Right ventricle myocardium inferior (tissue), 1 donor: ENCODE data around the gene SLC25A21. TPM values are rescaled to one million over a fixed set of nuclear protein-coding genes. Genes with fewer than 3 reads are reported as not detected.
"Not testable (repeated sequence)": the region's sequence is repeated elsewhere in the genome, so short reads cannot be mapped to it uniquely, and the experiment has no call there.

Experiments
- ATAC-seq: fragments of 200-7000 bp; cut with Tn5 transposase; one replicate; pipeline ENCODE4 v1.9.1; 2020; ENCODE audit warnings: mild to moderate bottlenecking, moderate library complexity
- DNase-seq: peaks from one replicate; pipeline ENCODE4 v3.0.0; 2021; ENCODE audit errors: missing footprints
- intact Hi-C: fragments of 100-400 bp; cut with DNase I; formaldehyde crosslinking; loops from one replicate; pipeline ENCODE4 v1.11.0; 2022
- total RNA-seq: library from RNA; stranded (reverse); fragmentation: NEBNext Ultra II Directional; extraction: Animal tissue kit (Norgen Biotek cat#: 25700); gene quantifications from one replicate; pipeline ENCODE4 v1.2.1, GENCODE V29; 2021
- donor health status: DM: no; HTN: yes; CAD: no; lungs with severe emphysema.

SLC25A21 gene
- total RNA-seq, 1 donor from 2014 or later: 0.76 TPM

GRCh38 chr14:37187840-37188577 is 15.6 kb upstream of the SLC25A21 start:
- DNase-seq, intact Hi-C loops, ATAC-seq: not testable (repeated sequence)

- ATAC-seq: no peak
- DNase-seq: no peak
- intact Hi-C loops: no loop called here
These were observed 14.9 kb upstream of the SLC25A21 start for GRCh38 chr14:37187294-37187693.

DNA sequence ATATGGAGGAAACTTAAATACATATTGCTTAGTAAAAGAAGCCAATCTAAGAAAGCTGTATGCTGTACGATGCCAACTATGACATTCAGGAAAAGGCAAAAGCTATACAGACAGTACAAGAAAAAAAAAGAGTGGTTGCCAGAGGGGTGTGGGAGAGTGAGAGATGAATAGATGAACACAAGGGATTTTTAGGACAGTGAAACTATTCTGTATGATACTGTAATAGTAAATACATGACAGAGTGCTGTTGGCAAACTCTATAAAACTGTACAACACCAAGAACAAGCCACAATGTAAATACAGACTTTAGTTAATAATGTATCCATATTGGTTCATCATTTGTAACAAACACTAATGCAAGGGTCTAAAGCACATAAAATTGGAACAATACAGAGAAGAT is 14.5 kb upstream of the SLC25A21 start:
- intact Hi-C loops: no loop called here
- no peak for ATAC-seq

DNA sequence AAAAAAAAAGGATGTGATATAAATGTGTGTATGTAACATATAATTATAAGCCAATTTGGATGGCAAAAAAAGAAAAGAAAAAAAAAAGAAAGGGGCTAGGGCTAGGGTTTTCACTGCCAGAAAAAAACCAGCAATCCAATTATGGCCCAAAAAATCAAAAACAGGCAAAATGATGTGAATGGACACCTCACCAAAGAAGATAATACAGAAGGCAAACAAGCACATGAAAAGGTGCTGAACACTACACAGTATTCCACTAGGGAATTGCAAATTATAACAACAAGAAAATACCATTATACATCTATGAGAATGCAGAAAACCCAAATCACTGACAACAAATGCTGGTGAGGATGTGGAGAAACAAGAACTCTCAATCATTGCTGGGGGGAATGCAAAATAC is 13.3 kb upstream of the SLC25A21 start:
- DNase-seq (no peak), ATAC-seq (no peak)
- intact Hi-C loops: no loop called here

More for the DNA sequence above, 14.5 kb upstream of the SLC25A21 start:
- DNase-seq: no peak

DNA sequence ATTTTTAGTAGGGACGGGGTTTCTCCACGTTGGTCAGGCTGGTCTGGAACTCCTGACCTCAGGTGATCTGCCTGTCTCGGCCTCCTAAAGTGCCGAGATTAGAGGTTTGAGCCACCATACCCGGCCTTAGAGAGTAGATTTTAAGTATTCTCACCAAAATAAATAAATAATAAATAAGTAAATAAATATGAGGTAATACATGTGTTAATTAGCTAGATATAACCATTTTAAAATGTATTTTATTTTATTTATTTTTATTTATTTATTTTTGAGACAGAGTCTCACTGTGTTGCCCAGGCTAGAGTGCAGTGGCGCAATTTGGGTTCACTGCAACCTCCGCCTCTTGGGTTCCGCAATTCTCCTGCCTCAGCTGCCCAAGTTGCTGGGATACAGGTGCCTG is 12.1 kb upstream of the SLC25A21 start:
- intact Hi-C loops, ATAC-seq, DNase-seq: not testable (repeated sequence)

GRCh38 chr14:37181441-37181840 is 9.0 kb upstream of the SLC25A21 start:
- DNase-seq (no peak), ATAC-seq (no peak)
- intact Hi-C loops: no loop called here

DNA sequence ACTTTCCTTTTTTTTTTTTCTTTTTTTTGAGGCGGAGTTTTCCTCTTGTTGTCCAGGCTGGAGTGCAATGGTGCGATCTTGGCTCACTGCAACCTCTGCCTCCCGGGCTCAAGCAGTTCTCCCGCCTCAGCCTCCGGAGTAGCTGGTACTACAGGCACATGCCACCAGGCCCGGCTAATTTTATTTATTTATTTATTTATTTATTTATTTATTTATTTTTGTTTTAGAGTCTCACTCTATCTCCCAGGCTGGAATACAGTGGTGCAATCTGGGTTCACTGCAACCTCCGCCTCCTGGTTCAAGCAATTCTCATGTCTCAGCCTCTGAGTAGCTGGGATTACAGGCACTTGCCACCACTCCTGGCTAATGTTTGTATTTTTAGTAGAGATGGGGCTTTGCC is 8.5 kb upstream of the SLC25A21 start:
- intact Hi-C loops, DNase-seq, ATAC-seq: not testable (repeated sequence)

DNA sequence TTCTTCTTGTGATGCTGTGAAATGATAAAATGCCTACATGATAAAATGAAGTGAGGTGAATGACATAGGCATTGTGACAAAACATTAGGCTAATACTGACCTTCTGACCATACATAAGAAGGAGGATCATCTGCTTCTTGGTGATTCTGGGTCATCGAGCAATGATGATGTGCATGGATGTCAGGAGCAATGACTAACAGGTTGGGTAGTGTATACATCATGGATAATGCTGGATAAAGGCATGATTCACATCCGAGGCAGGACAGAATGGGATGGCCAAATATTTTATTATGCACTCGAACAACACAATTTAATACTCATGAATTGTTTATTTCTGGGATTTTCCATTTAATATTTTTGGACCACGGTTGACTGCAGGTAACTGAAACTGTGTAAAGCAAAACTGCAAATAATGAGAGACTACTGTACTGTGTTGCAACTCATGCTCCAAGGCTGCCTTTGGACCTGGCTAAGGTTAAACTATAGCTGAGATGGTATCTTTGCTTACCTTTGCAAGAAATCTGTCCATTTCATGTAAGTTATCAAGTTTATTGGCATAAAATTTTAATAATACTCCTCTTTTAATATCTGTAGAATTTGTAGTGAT is 7.6 kb upstream of the SLC25A21 start:
- intact Hi-C loops: no loop called here
- no peak for DNase-seq

GRCh38 chr14:37172936-37173614 is 669 bp upstream of the SLC25A21 start:
- DNase-seq (no peak), ATAC-seq (no peak)
- intact Hi-C loops: no loop called here

More for the DNA sequence above, 7.6 kb upstream of the SLC25A21 start:
- ATAC-seq: no peak

GRCh38 chr14:37171678-37172023 is 755 bp downstream of the SLC25A21 start:
- intact Hi-C loops: no loop called here
- no peak for ATAC-seq
- no peak for DNase-seq

GRCh38 chr14:37170993-37171392 is 1.4 kb downstream of the SLC25A21 start:
- intact Hi-C loops: no loop called here
- no peak for DNase-seq

GRCh38 chr14:37170237-37170636 is 2.2 kb downstream of the SLC25A21 start:
- ATAC-seq: no peak
- intact Hi-C loops: no loop called here
- DNase-seq: no peak

More at GRCh38 chr14:37170993-37171392, 1.4 kb downstream of the SLC25A21 start:
- ATAC-seq: no peak

DNA sequence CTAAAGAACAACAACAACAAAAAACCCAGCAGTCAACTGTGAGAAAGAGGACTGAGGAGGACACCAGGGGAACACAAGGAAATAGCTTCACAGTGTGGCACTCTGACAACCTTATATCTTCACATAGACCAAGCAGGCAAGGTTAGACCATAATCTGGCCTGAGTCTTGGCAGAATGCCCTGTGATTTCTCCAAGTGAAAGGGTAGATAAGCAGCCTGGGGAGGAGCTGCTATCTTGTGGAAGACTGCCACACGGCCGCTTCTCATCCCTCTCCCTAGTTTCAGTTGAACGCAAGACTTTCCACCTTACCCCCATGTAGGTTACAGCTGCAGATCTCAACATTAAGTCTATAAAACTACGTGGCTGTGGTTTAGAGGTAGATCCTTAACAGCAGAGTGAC is 3.7 kb downstream of the SLC25A21 start:
- ATAC-seq (no peak), DNase-seq (no peak)
- intact Hi-C loops: no loop called here

DNA sequence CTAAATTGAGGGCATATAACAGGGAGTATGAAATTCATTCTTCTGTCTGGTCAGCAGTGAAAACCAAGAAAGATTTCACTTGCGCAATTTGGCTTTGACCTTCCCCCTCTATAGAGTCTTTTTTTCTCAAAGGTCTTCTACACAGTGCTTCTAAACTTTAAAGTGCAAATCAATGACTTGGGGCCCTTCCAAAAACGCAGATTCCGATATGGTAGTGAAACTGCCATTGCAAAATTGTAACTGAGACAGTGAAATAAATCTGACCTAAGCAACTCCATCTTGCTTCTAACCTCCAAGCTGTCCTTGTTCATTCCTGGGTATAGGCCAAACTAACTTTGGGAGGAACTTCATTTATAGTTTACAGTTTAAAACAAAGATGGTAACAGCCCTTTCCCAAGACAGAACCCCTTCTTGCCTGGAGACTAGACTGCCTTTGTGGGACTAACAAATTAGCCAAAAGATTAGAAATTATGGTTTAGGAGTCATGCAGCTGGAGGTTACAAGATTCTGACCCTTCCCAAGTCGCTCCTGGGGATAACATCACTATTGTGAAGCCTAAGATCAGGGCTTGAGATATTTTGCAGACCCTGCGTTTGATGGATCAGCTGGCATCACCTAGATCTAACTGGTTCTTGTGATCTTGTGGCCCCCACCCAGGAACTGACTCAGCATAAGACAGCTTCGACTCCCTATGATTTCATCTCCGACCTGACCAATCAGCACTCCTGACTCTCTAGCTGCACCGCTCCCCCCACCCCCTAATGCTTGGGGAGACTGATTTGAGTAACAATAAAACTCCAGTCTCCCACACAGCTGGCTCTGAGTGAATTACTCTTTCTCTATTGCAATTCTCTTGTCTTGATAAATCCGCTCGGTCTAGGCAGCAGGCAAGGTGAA is 5.0 kb downstream of the SLC25A21 start:
- DNase-seq (no peak), ATAC-seq (no peak)
- intact Hi-C loops: no loop called here

GRCh38 chr14:37165794-37166193 is 6.6 kb downstream of the SLC25A21 start:
- ATAC-seq (no peak), DNase-seq (no peak)
- intact Hi-C loops: no loop called here

DNA sequence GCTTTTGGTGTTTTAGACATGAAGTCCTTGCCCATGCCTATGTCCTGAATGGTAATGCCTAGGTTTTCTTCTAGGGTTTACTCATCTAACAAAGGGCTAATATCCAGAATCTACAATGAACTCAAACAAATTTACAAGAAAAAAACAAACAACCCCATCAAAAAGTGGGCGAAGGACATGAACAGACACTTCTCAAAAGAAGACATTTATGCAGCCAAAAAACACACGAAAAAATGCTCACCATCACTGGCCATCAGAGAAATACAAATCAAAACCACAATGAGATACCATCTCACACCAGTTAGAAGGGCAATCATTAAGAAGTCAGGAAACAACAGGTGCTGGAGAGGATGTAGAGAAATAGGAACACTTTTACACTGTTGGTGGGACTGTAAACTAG is 10.1 kb downstream of the SLC25A21 start:
- ATAC-seq, intact Hi-C loops, DNase-seq: not testable (repeated sequence)

- ATAC-seq: no peak
These were observed 14.4 kb downstream of the SLC25A21 start for GRCh38 chr14:37157987-37158386.

GRCh38 chr14:37153483-37153882 is 18.9 kb downstream of the SLC25A21 start:
- DNase-seq: no peak
- no peak for ATAC-seq
- intact Hi-C loops: loop anchor here (10.0 kb wide), 1 partner anchor 599 kb away; no protein-coding TSS in a partner anchor

More at GRCh38 chr14:37157987-37158386, 14.4 kb downstream of the SLC25A21 start:
- no peak for DNase-seq
- intact Hi-C loops: loop anchor here (10.0 kb wide), 1 partner anchor 603 kb away; no protein-coding TSS in a partner anchor

DNA sequence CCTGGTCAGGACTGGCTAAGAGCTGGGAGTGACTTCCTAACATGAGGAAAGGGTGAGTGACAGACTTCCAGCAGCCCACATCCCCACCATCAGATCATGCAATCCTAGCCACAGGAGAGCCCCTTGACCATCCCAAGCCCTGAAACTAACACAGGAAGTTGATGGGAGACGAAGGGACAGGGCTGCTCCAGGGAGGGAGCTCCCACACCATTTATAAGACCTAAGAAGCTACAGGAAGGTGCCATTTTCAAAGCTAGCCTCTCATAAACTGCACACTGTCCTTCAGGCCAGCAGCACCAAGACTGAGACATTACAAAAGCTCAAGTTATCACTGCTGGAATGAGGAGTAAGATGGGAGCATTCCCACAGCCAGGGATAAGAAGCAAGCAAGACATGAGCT is 19.4 kb downstream of the SLC25A21 start:
- intact Hi-C loops: loop anchor here (10.0 kb wide), 1 partner anchor 598 kb away; no protein-coding TSS in a partner anchor
- ATAC-seq (no peak), DNase-seq (no peak)
